ENCODE data around the gene AQP7.
A peak's percentile ranks its signal among the peaks of the same experiment; 100 is the strongest.
"Not testable (repeated sequence)": the region's sequence is repeated elsewhere in the genome, so short reads cannot be mapped to it uniquely, and the experiment has no call there.

Gene AQP7

GRCh38 chr9:33425128-33425533 is 22.8 kb upstream of the AQP7 start:
- TF ChIP-seq CTCF (IDR thresholded peaks at IDR 0.05; ENCODE audit: insufficient read depth, low read depth, low read length, missing control alignments): no peak
- peak; percentile 75 for DNase-seq (ENCODE audit: low read depth)
- H3K4me3 ChIP-seq (ENCODE audit: low read length): no peak overlapping the region

- not testable (repeated sequence) for DNase-seq (ENCODE audit: low read depth); H3K4me3 ChIP-seq (ENCODE audit: low read length)
Measured at GRCh38 chr9:33424492-33424891, 22.1 kb upstream of the AQP7 start.

- DNase-seq (ENCODE audit: low read depth); H3K4me3 ChIP-seq (ENCODE audit: low read length): not testable (repeated sequence)
Measured at GRCh38 chr9:33424043-33424442, 21.7 kb upstream of the AQP7 start.

GRCh38 chr9:33419708-33420303 is 17.4 kb upstream of the AQP7 start:
- DNase-seq (ENCODE audit: low read depth): no peak
- no peak overlapping the region for H3K4me3 ChIP-seq (ENCODE audit: low read length)
- no peak for TF ChIP-seq CTCF (IDR thresholded peaks at IDR 0.05; ENCODE audit: insufficient read depth, low read depth, low read length, missing control alignments)

- peak; percentile 86 for DNase-seq (ENCODE audit: low read depth)
- TF ChIP-seq CTCF (IDR thresholded peaks at IDR 0.05; ENCODE audit: insufficient read depth, low read depth, low read length, missing control alignments): no peak
- H3K4me3 ChIP-seq (ENCODE audit: low read length): no peak overlapping the region
Measured at GRCh38 chr9:33418090-33418489, 15.7 kb upstream of the AQP7 start.

- DNase-seq (ENCODE audit: low read depth): no peak
- no peak overlapping the region for H3K4me3 ChIP-seq (ENCODE audit: low read length)
- TF ChIP-seq CTCF (IDR thresholded peaks at IDR 0.05; ENCODE audit: insufficient read depth, low read depth, low read length, missing control alignments): no peak
Measured at GRCh38 chr9:33416996-33417395, 14.6 kb upstream of the AQP7 start.

- peak; percentile 88 for DNase-seq (ENCODE audit: low read depth)
- peak; percentile 57 for TF ChIP-seq CTCF (IDR thresholded peaks at IDR 0.05; ENCODE audit: insufficient read depth, low read depth, low read length, missing control alignments)
- H3K4me3 ChIP-seq (ENCODE audit: low read length): no peak overlapping the region
Measured at GRCh38 chr9:33415501-33416038, 13.2 kb upstream of the AQP7 start.

GRCh38 chr9:33414889-33415500 is 12.6 kb upstream of the AQP7 start:
- peak; percentile 25 for DNase-seq (ENCODE audit: low read depth)
- no peak for TF ChIP-seq CTCF (IDR thresholded peaks at IDR 0.05; ENCODE audit: insufficient read depth, low read depth, low read length, missing control alignments)
- no peak overlapping the region for H3K4me3 ChIP-seq (ENCODE audit: low read length)
